GM12878 (cell line): ENCODE data around the gene PDGFB. TPM values are rescaled to one million over a fixed set of nuclear protein-coding genes. Genes with fewer than 3 reads are reported as not detected.

ENCODE experiments used
- BRCA1 ChIP-seq: IDR thresholded peaks from 2 replicates; pipeline ENCODE4 v1.6.1; 2011; ENCODE audit warnings: low read depth, low read length, improper control_type of control experiment
- CUX1 ChIP-seq: IDR thresholded peaks from 2 replicates; pipeline ENCODE4 v1.6.1; 2012; ENCODE audit warnings: improper control_type of control experiment, low read depth, low read length; ENCODE audit not compliant: insufficient replicate concordance
- GABPA ChIP-seq: IDR thresholded peaks from 2 replicates; pipeline ENCODE4 v1.6.1; 2014; ENCODE audit warnings: antibody characterized with exemption, low read depth, mild to moderate bottlenecking, inconsistent platforms
- HDGF ChIP-seq: fragments of 450-650 bp; IDR thresholded peaks from 2 replicates; pipeline ENCODE4 v1.6.1; 2016; ENCODE audit warnings: antibody characterized with exemption
- MTA3 ChIP-seq: IDR thresholded peaks from 2 replicates; pipeline ENCODE4 v1.6.1; 2012; ENCODE audit warnings: low read length, inconsistent platforms, borderline replicate concordance
- NR2C2 ChIP-seq: IDR thresholded peaks from 2 replicates; pipeline ENCODE4 v1.6.1; 2011; ENCODE audit warnings: borderline replicate concordance, low read depth; ENCODE audit not compliant: control insufficient read depth, insufficient read length
- SMAD5 ChIP-seq: IDR thresholded peaks from 2 replicates; pipeline ENCODE4 v1.6.1; 2016; ENCODE audit warnings: antibody characterized with exemption, low read depth
- SUZ12 ChIP-seq: fragments of 200-600 bp; sonication (generic); IDR thresholded peaks from one replicate; pipeline ENCODE4 v1.6.1; 2018; ENCODE audit warnings: antibody characterized with exemption, mild to moderate bottlenecking; ENCODE audit not compliant: unreplicated experiment
- TCF12 ChIP-seq: IDR thresholded peaks from 2 replicates; pipeline ENCODE4 v1.6.1; 2011; ENCODE audit warnings: low read depth, mild to moderate bottlenecking, low read length
- YBX1 ChIP-seq: fragments of 450-650 bp; IDR thresholded peaks from 2 replicates; pipeline ENCODE4 v1.6.1; 2016; ENCODE audit warnings: antibody characterized with exemption
- polyA plus RNA-seq, 11 experiments: library from polyadenylated mRNA; depleted of rRNA in 4 of 11; unstranded in 6 of 11; stranded (reverse) in 5 of 11; fragments of >200 nt; fragmentation: Nextera tagmentation in 4 of 11; fragmentation: Illumina TruSeq in 1 of 11; extraction: Ambion mirVana in 4 of 11; extraction: Trizol in 1 of 11; gene quantifications; 1 replicate in 1 of 11; 2 replicates in 10 of 11; pipeline versions ENCODE4 v1.2.1 to v1.2.3, GENCODE V29; 2011 to 2016; ENCODE audit warnings: inconsistent platforms in 2 of 11, missing spikeins in 2 of 11, low read depth in 1 of 11
- total RNA-seq, 4 experiments: library from RNA; depleted of rRNA in 3 of 4; stranded (reverse); fragments of >200 nt in 3 of 4; fragmentation: Illumina TruSeq in 1 of 4; extraction: Trizol in 1 of 4; gene quantifications; 2 replicates each; pipeline versions ENCODE4 v1.2.1 to v1.2.3, GENCODE V29; 2013 to 2021
- TF ChIP-seq, protein P1 (sequence below): fragments of 450-650 bp; IDR thresholded peaks from 2 replicates; pipeline ENCODE4 v1.6.1; 2016; ENCODE audit warnings: mild to moderate bottlenecking

The PDGFB gene
- total and polyA plus RNA-seq, 10 of the 15 experiments (the other 5 are each of a cell fraction or from before 2014, with no cell fraction given): 0.13 to 1.1 (median 0.56) TPM; not detected in 1

- TF ChIP-seq MTA3 (no peak), HDGF (no peak), CUX1 (no peak), GABPA (no peak), NR2C2 (no peak), TCF12 (no peak), SMAD5 (no peak), BRCA1 (no peak), SUZ12 (no peak), YBX1 (no peak)
- TF ChIP-seq, protein P1, sequence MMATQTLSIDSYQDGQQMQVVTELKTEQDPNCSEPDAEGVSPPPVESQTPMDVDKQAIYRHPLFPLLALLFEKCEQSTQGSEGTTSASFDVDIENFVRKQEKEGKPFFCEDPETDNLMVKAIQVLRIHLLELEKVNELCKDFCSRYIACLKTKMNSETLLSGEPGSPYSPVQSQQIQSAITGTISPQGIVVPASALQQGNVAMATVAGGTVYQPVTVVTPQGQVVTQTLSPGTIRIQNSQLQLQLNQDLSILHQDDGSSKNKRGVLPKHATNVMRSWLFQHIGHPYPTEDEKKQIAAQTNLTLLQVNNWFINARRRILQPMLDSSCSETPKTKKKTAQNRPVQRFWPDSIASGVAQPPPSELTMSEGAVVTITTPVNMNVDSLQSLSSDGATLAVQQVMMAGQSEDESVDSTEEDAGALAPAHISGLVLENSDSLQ: no peak
Observed at GRCh38 chr22:39283322-39284141, 38.8 kb upstream of the PDGFB start (continued).
